DOHH2 (cell line): Measurements from ENCODE around the gene SAFB.

Experiments used
- H3F3A ChIP-seq: fragments of 200-600 bp; sonication (generic), shearing (Covaris generic); 2 replicates; pipeline ENCODE4 v1.6.0; 2016; ENCODE audit warnings: antibody characterized with exemption, mild to moderate bottlenecking; ENCODE audit not compliant: control insufficient read depth, insufficient read depth
- H3K27ac ChIP-seq: fragments of 200-600 bp; sonication (generic); 2 replicates; pipeline ENCODE4 v1.5.1; 2014; ENCODE audit warnings: low read depth, mild to moderate bottlenecking, low read length, moderate library complexity
- H3K27me3 ChIP-seq: fragments of 200-600 bp; sonication (generic); 2 replicates; pipeline ENCODE4 v1.6.1; 2014; ENCODE audit warnings: mild to moderate bottlenecking, low read length, mixed read lengths; ENCODE audit not compliant: control insufficient read depth
- H3K36me3 ChIP-seq: fragments of 200-600 bp; sonication (generic); 2 replicates; pipeline ENCODE4 v1.6.1; 2014; ENCODE audit warnings: mild to moderate bottlenecking, low read length, moderate library complexity, mixed read lengths; ENCODE audit not compliant: control insufficient read depth
- H3K4me1 ChIP-seq: fragments of 200-600 bp; sonication (generic); 2 replicates; pipeline ENCODE4 v1.6.1; 2014; ENCODE audit warnings: mild to moderate bottlenecking, low read length, mixed read lengths; ENCODE audit not compliant: control insufficient read depth
- H3K4me2 ChIP-seq: fragments of 200-600 bp; sonication (generic); 2 replicates; pipeline ENCODE4 v1.6.0; 2014; ENCODE audit warnings: mild to moderate bottlenecking, low read length, moderate library complexity
- H3K4me3 ChIP-seq: fragments of 200-600 bp; sonication (generic); 2 replicates; pipeline ENCODE4 v1.5.1; 2014; ENCODE audit warnings: mild to moderate bottlenecking, low read length, mixed read lengths
- H3K79me2 ChIP-seq: fragments of 200-600 bp; sonication (generic); 2 replicates; pipeline ENCODE4 v1.6.1; 2014; ENCODE audit warnings: mild to moderate bottlenecking, low read length, mixed read lengths; ENCODE audit not compliant: control insufficient read depth
- H3K9me2 ChIP-seq: fragments of 200-600 bp; sonication (generic); replicated peaks from 2 replicates; pipeline ENCODE4 v1.6.1; 2014; ENCODE audit warnings: mild to moderate bottlenecking, low read length, mixed read lengths; ENCODE audit not compliant: control insufficient read depth
- H3K9me3 ChIP-seq: fragments of 200-600 bp; sonication (generic); 2 replicates; pipeline ENCODE4 v1.6.1; 2014; ENCODE audit warnings: antibody characterized with exemption, low read length, mixed read lengths; ENCODE audit not compliant: control insufficient read depth, insufficient read depth
- H4K20me1 ChIP-seq: fragments of 200-600 bp; sonication (generic); 2 replicates; pipeline ENCODE4 v1.6.0; 2014; ENCODE audit warnings: low read depth, mild to moderate bottlenecking, antibody characterized with exemption, low read length, moderate library complexity; ENCODE audit not compliant: control insufficient read depth, insufficient read depth
- EZH2phosphoT487 ChIP-seq: fragments of 200-600 bp; sonication (generic); IDR thresholded peaks from 2 replicates; pipeline ENCODE4 v1.6.1; 2017; ENCODE audit warnings: borderline replicate concordance, mild to moderate bottlenecking, antibody characterized with exemption, low read length, moderate library complexity, mixed read lengths
- TF ChIP-seq, protein P1 (sequence below): fragments of 200-600 bp; sonication (generic); IDR thresholded peaks from one replicate; pipeline ENCODE4 v1.5.1; 2014; ENCODE audit warnings: antibody characterized with exemption, mild to moderate bottlenecking, low read depth, low read length; ENCODE audit not compliant: poor library complexity, severe bottlenecking

SAFB gene

DNA sequence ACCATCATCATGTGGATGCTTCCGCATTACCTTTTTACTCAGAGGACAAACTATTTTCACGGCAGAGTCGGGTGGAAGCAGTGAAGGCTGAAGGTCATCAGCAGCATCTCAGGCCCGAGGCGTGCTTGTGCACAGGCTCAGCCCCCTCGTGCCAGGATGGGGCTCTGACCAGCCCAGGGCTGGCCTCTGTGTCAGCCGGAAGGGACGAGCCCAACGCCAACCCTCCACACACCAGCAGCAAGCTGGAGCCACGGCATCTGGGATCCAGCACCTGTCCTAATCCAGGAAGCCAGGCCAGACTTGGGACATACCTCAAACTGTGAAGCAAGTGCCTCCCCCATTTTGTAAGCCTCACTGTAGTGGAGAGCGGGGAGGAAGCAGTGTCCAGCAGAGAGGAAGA, 46.3 kb downstream of the SAFB start:
- Histone ChIP-seq H3K4me1 (no peaks in the 10 kb centered on the region), H3K36me3 (peaks cover 74% of the 10 kb centered on the region), H3K9me2 (no peaks in the 10 kb centered on the region), H3K27ac (no peak overlapping the region), H3K4me3 (no peak overlapping the region), H3F3A (no peaks in the 10 kb centered on the region), H3K27me3 (no peaks in the 10 kb centered on the region), H4K20me1 (0 out of 2 replicates have a peak, but pooled peaks cover 1% of the 10 kb centered on the region), H3K79me2 (no peaks in the 10 kb centered on the region), H3K4me2 (no peak overlapping the region), H3K9me3 (no peaks in the 10 kb centered on the region)
- TF ChIP-seq, protein P1, sequence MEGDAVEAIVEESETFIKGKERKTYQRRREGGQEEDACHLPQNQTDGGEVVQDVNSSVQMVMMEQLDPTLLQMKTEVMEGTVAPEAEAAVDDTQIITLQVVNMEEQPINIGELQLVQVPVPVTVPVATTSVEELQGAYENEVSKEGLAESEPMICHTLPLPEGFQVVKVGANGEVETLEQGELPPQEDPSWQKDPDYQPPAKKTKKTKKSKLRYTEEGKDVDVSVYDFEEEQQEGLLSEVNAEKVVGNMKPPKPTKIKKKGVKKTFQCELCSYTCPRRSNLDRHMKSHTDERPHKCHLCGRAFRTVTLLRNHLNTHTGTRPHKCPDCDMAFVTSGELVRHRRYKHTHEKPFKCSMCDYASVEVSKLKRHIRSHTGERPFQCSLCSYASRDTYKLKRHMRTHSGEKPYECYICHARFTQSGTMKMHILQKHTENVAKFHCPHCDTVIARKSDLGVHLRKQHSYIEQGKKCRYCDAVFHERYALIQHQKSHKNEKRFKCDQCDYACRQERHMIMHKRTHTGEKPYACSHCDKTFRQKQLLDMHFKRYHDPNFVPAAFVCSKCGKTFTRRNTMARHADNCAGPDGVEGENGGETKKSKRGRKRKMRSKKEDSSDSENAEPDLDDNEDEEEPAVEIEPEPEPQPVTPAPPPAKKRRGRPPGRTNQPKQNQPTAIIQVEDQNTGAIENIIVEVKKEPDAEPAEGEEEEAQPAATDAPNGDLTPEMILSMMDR, result no peak
- no peak for TF ChIP-seq EZH2phosphoT487

DNA sequence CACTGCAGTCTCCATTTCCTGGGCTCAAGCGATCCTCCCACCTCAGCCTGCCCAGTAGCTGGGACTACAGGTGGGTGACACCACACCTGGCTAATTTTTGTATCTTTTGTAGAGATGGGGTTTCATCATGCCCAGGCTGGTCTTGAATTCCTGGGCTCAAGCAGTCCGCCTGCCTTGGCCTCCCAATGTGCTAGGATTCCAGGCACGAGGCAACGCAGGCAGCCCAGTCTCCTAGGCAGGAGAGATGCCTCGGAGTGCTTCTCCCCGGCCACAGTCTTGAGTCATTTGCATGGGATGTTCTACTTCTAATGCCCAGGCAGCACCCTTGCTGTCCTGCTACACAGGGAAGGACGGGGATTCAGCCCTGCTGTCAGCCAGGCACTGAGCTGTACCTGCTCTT, 48.7 kb downstream of the SAFB start:
- Histone ChIP-seq H3K9me2 (no peaks in the 10 kb centered on the region), H3K27me3 (no peaks in the 10 kb centered on the region), H4K20me1 (no peaks in the 10 kb centered on the region), H3K4me1 (no peaks in the 10 kb centered on the region), H3K27ac (no peak overlapping the region), H3K36me3 (peaks cover 50% of the 10 kb centered on the region), H3K79me2 (no peaks in the 10 kb centered on the region), H3F3A (no peaks in the 10 kb centered on the region), H3K4me2 (no peak overlapping the region), H3K9me3 (no peaks in the 10 kb centered on the region), H3K4me3 (no peak overlapping the region)
- no peak for TF ChIP-seq EZH2phosphoT487
- TF ChIP-seq, protein P1, result no peak

DNA sequence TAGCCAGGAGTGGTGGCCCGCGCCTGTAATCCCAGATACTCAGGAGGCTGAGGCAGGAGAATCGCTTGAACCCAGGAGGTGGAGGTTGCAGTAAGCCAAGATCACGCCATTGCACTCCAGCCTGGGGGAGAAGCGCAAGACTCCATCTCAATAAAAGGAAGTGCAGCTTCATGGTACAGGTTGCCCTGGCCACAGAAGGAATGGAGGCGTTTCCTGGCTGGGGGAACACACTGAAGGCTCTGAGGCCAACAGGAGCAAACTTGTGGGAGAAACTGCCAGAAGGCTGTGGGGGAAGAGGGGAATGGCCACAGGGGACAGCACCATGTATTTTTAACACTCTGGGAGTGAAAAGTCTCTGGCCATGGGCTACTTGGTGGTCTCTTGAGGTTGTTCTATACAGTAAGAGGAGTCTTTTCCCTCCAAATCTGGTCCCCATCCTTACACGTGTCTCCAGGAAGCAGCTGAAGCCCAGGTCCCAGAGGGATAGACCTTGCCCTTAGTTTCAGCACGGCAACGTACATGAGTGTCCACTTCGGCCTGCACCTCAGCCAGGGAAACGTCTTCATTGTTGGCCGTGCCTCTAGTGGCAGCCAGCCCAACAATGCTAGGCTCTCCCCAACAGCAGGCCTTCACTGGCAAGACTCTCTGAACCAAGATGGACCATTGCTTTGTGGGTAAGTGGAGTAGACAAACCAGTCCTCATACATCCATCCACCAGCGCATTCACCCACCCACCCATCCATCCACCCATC, 50.0 kb downstream of the SAFB start:
- no peak overlapping the region for H3K27ac ChIP-seq
- no peaks in the 10 kb centered on the region for H4K20me1 ChIP-seq
- H3K9me3 ChIP-seq, result no peaks in the 10 kb centered on the region
- no peaks in the 10 kb centered on the region for H3K9me2 ChIP-seq
- no peaks in the 10 kb centered on the region for H3K4me1 ChIP-seq
- no peaks in the 10 kb centered on the region for H3K27me3 ChIP-seq
- no peaks in the 10 kb centered on the region for H3F3A ChIP-seq
- peaks cover 39% of the 10 kb centered on the region for H3K36me3 ChIP-seq
- TF ChIP-seq, protein P1, result no peak
- TF ChIP-seq EZH2phosphoT487, result no peak
- H3K4me3 ChIP-seq, result no peak overlapping the region
- H3K4me2 ChIP-seq, result no peak overlapping the region
- H3K79me2 ChIP-seq, result no peaks in the 10 kb centered on the region
